RWPE2 (cell line): Measurements from ENCODE around the gene B4GALNT2.

Experiments used
- ATAC-seq: fragments of 200-7000 bp; cut with Tn5 transposase; 3 replicates; pipeline ENCODE4 v1.9.1; 2021; ENCODE audit warnings: low read depth
- DNase-seq: peaks from one replicate; pipeline ENCODE4 v3.0.0-alpha.2; 2020; ENCODE audit warnings: low spot score
- H3K27ac ChIP-seq: fragments of 450-650 bp; 2 replicates; pipeline ENCODE4 v1.5.1; 2017; ENCODE audit warnings: mild to moderate bottlenecking; ENCODE audit not compliant: poor library complexity, severe bottlenecking
- H3K27me3 ChIP-seq: fragments of 250-450 bp; sonication (Bioruptor Pico); 2 replicates; pipeline ENCODE4 v1.5.1; 2021; ENCODE audit warnings: mild to moderate bottlenecking, moderate library complexity; ENCODE audit not compliant: insufficient read depth, poor library complexity, severe bottlenecking
- H3K36me3 ChIP-seq: fragments of 250-450 bp; sonication (Bioruptor Pico); 2 replicates; pipeline ENCODE4 v1.5.1; 2020; ENCODE audit warnings: low read depth, mild to moderate bottlenecking, moderate library complexity
- H3K4me1 ChIP-seq: fragments of 250-450 bp; sonication (Bioruptor Pico); 2 replicates; pipeline ENCODE4 v1.5.1; 2021; ENCODE audit warnings: mild to moderate bottlenecking, moderate library complexity; ENCODE audit not compliant: insufficient read depth, poor library complexity, severe bottlenecking
- H3K4me3 ChIP-seq: fragments of 250-450 bp; sonication (Bioruptor Pico); 2 replicates; pipeline ENCODE4 v1.5.1; 2021; ENCODE audit warnings: mild to moderate bottlenecking, moderate library complexity; ENCODE audit not compliant: severe bottlenecking
- H3K9me3 ChIP-seq: fragments of 250-450 bp; sonication (Bioruptor Pico); 2 replicates; pipeline ENCODE4 v1.5.1; 2021; ENCODE audit warnings: mild to moderate bottlenecking, moderate library complexity; ENCODE audit not compliant: severe bottlenecking
- CTCF ChIP-seq: fragments of 450-650 bp; IDR thresholded peaks from one replicate; pipeline ENCODE4 v1.5.1; 2017; ENCODE audit warnings: mild to moderate bottlenecking, moderate library complexity; ENCODE audit not compliant: poor library complexity, severe bottlenecking

B4GALNT2 gene

GRCh38 chr17:49194297-49194607, 61.7 kb downstream of the B4GALNT2 start:
- no peaks in the 10 kb centered on the region for H3K4me1 ChIP-seq
- no peak overlapping the region for H3K27ac ChIP-seq
- no peak for TF ChIP-seq CTCF
- DNase-seq (no peak), ATAC-seq (no peak)
- no peak overlapping the region for H3K4me3 ChIP-seq
- H3K27me3 ChIP-seq = no peaks in the 10 kb centered on the region
- no peaks in the 10 kb centered on the region for H3K9me3 ChIP-seq
- no peaks in the 10 kb centered on the region for H3K36me3 ChIP-seq

GRCh38 chr17:49195751-49196150, 63.2 kb downstream of the B4GALNT2 start:
- Histone ChIP-seq H3K27ac (no peak overlapping the region), H3K27me3 (no peaks in the 10 kb centered on the region), H3K36me3 (no peaks in the 10 kb centered on the region), H3K4me1 (no peaks in the 10 kb centered on the region), H3K9me3 (no peaks in the 10 kb centered on the region), H3K4me3 (no peak overlapping the region)
- ATAC-seq (no peak), DNase-seq (no peak)
- TF ChIP-seq CTCF = no peak

GRCh38 chr17:49196520-49196919, 64.0 kb downstream of the B4GALNT2 start:
- Histone ChIP-seq H3K4me1 (no peaks in the 10 kb centered on the region), H3K27me3 (no peaks in the 10 kb centered on the region)

GRCh38 chr17:49197346-49197998, 64.9 kb downstream of the B4GALNT2 start:
- Histone ChIP-seq H3K36me3 (no peaks in the 10 kb centered on the region), H3K27me3 (no peaks in the 10 kb centered on the region), H3K4me3 (no peak overlapping the region), H3K27ac (no peak overlapping the region), H3K9me3 (no peaks in the 10 kb centered on the region), H3K4me1 (no peaks in the 10 kb centered on the region)
- DNase-seq (no peak), ATAC-seq (no peak)
- no peak for TF ChIP-seq CTCF

More at GRCh38 chr17:49196520-49196919, 64.0 kb downstream of the B4GALNT2 start:
- H3K27ac ChIP-seq = no peak overlapping the region
- TF ChIP-seq CTCF = no peak
- H3K4me3 ChIP-seq = no peak overlapping the region
- ATAC-seq (no peak), DNase-seq (no peak)
- H3K9me3 ChIP-seq = no peaks in the 10 kb centered on the region
- no peaks in the 10 kb centered on the region for H3K36me3 ChIP-seq

GRCh38 chr17:49198211-49198610, 65.6 kb downstream of the B4GALNT2 start:
- no peak overlapping the region for H3K4me3 ChIP-seq
- H3K27ac ChIP-seq = no peak overlapping the region
- DNase-seq = no peak
- no peaks in the 10 kb centered on the region for H3K4me1 ChIP-seq
- H3K36me3 ChIP-seq = no peaks in the 10 kb centered on the region
- ATAC-seq = no peak
- no peaks in the 10 kb centered on the region for H3K27me3 ChIP-seq
- H3K9me3 ChIP-seq = no peaks in the 10 kb centered on the region
- no peak for TF ChIP-seq CTCF
